ENCODE results near the gene ERBB4. TPM values are rescaled to one million over a fixed set of nuclear protein-coding genes. Genes with fewer than 3 reads are reported as not detected.

The ERBB4 gene
- total RNA-seq, 1 experiment from 2014 or later, result 0.04 TPM

DNA sequence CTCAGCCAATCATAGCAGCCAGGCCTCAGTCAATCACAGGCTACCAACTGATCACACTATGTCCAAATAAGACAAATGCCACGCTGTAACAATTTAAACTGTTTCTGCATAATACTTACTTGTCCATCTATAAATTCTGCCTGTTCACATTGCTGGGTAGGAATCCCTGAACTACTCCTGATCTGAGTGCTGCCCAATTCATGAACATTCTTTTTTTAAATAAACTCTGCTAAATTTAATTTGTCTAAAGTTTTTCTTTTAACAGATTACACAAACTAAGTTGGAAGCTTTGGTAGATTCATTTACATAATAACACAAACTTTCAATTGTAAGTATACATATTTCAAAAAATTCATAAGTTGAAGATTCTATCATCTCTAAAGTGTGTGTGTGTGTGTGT lies 583.0 kb downstream of the ERBB4 start:
- 0 out of 5 replicates have a peak, but pooled peaks cover 0 to 2% of the 10 kb centered on the region in 2 experiments for H3K9me3 Mint-ChIP-seq
- no peak overlapping the region for H2BK5ac ChIP-seq (ENCODE audit: insufficient read length, low read length)
- no peaks in the 10 kb centered on the region for H3K23me2 ChIP-seq (ENCODE audit: insufficient read length, low read depth, low read length, poor library complexity, severe bottlenecking)
- no peaks in the 10 kb centered on the region for H3K4me1 ChIP-seq (ENCODE audit: insufficient read depth, low read length)
- H3K27me3 ChIP-seq (ENCODE audit: insufficient read depth, low read length), result no peaks in the 10 kb centered on the region
- no peak for DNase-seq
- no peaks in the 10 kb centered on the region for H3K36me3 Mint-ChIP-seq (ENCODE audit: insufficient read depth in 1 of 3, low read depth in 3 of 3)
- no peak overlapping the region for H3K4me3 Mint-ChIP-seq
- no peak overlapping the region for H3K18ac ChIP-seq (ENCODE audit: insufficient read length, low read depth, low read length)
- H3K27me3 Mint-ChIP-seq (ENCODE audit: low read depth), result no peaks in the 10 kb centered on the region
- no peak overlapping the region for H3K4ac ChIP-seq (ENCODE audit: low read depth, low read length)
- H3K79me1 ChIP-seq (ENCODE audit: insufficient read depth, low read depth, low read length, poor library complexity, severe bottlenecking), result no peaks in the 10 kb centered on the region
- no peak overlapping the region for H3K23ac ChIP-seq (ENCODE audit: insufficient read length, low read depth, low read length)
- no peak overlapping the region for H3K27ac ChIP-seq (ENCODE audit: insufficient read length, low read depth, low read length)
- H3K79me2 ChIP-seq (ENCODE audit: insufficient read depth, low read length), result no peaks in the 10 kb centered on the region
- no peak overlapping the region for H2AFZ ChIP-seq (ENCODE audit: low read length)
- H3K9me3 ChIP-seq (ENCODE audit: control insufficient read depth, low read depth, low read length), result no peaks in the 10 kb centered on the region
- no peak overlapping the region for H3K27ac Mint-ChIP-seq
- H2BK15ac ChIP-seq (ENCODE audit: low read depth, low read length), result no peak overlapping the region
- H4K5ac ChIP-seq (ENCODE audit: insufficient read length, low read depth, low read length), result no peak overlapping the region
- no peaks in the 10 kb centered on the region for H3K4me1 Mint-ChIP-seq
- no peak overlapping the region for H2BK20ac ChIP-seq (ENCODE audit: low read depth, low read length, poor library complexity, severe bottlenecking)
- no peak overlapping the region for H4K8ac ChIP-seq (replicated peaks; ENCODE audit: insufficient read length, low read depth, low read length)
- no peak overlapping the region for H4K91ac ChIP-seq (ENCODE audit: insufficient read length, low read depth, low read length)
- H2AK5ac ChIP-seq (ENCODE audit: insufficient read length, low read length), result no peak overlapping the region
- H3K9ac ChIP-seq (ENCODE audit: extremely low read depth, insufficient read length, low read length), result no peak overlapping the region
- H2BK12ac ChIP-seq (ENCODE audit: insufficient read length, low read depth, low read length), result no peak overlapping the region
- H3T11ph ChIP-seq (ENCODE audit: low read length), result no peak overlapping the region
- H4K20me1 ChIP-seq (ENCODE audit: control insufficient read depth, insufficient read depth, insufficient read length), result no peaks in the 10 kb centered on the region
- no peak overlapping the region for H2BK120ac ChIP-seq (ENCODE audit: low read depth, low read length, poor library complexity, severe bottlenecking)
- no peak overlapping the region for H3K4me2 ChIP-seq (ENCODE audit: insufficient read depth, insufficient read length, low read length)
- no peak for TF ChIP-seq CTCF (conservative IDR thresholded peaks at IDR 0.05)
- no peak overlapping the region for H3K56ac ChIP-seq (ENCODE audit: insufficient read length, low read depth, low read length)
- WGBS (ENCODE audit: extremely low coverage, insufficient read length, low lambda C conversion rate), result no CpG with 5 or more reads among the region's 1 CpG
- H3K14ac ChIP-seq (ENCODE audit: insufficient read depth, low read length), result no peak overlapping the region

Measured in H9 (cell line).